Activated CD8-positive, alpha-beta T cell treated with anti-CD3 and anti-CD28 coated beads, Interleukin-2, amount 10 ng/mL, durations not matched to agents 7 days and 5 days (primary cell): ENCODE measurements around the gene TMIE. TPM values are rescaled to one million over a fixed set of nuclear protein-coding genes. Genes with fewer than 3 reads are reported as not detected.
"Not testable (repeated sequence)": the region's sequence is repeated elsewhere in the genome, so short reads cannot be mapped to it uniquely, and the experiment has no call there.

Experiments
- ATAC-seq: fragments of 150-1000 bp; cut with Tn5 transposase; one replicate; pipeline ENCODE4 v1.10.0; 2021; ENCODE audit warnings: moderate library complexity
- CTCF ChIA-PET: fragments of 350-600 bp; sonication (Branson Sonifier 250); formaldehyde crosslinking; loops from one replicate; lab custom pipeline; 2021; ENCODE audit warnings: antibody characterized with exemption; lab: Charles Lee
- POLR2A ChIA-PET: fragments of 350-600 bp; sonication (Branson Sonifier 250); formaldehyde crosslinking; loops from one replicate; lab custom pipeline; 2021; ENCODE audit warnings: antibody characterized with exemption; lab: Charles Lee
- DNase-seq: peaks from one replicate; pipeline ENCODE4 v3.0.0-alpha.2; 2020
- H3K27ac Mint-ChIP-seq: one replicate; pipeline ENCODE4 v1.8.0; 2021; ENCODE audit warnings: mild to moderate bottlenecking, mixed read lengths
- H3K27me3 Mint-ChIP-seq: one replicate; pipeline ENCODE4 v1.8.0; 2021; ENCODE audit warnings: low read depth, mixed read lengths
- H3K36me3 Mint-ChIP-seq: one replicate; pipeline ENCODE4 v1.8.0; 2021; ENCODE audit warnings: low read depth, mixed read lengths
- H3K4me1 Mint-ChIP-seq: one replicate; pipeline ENCODE4 v1.8.0; 2021; ENCODE audit warnings: low read depth, mixed read lengths
- H3K4me3 Mint-ChIP-seq: one replicate; pipeline ENCODE4 v1.8.0; 2021; ENCODE audit warnings: mild to moderate bottlenecking, mixed read lengths
- H3K9me3 Mint-ChIP-seq: one replicate; pipeline ENCODE4 v1.8.0; 2022; ENCODE audit warnings: mixed read lengths; ENCODE audit not compliant: insufficient read depth
- total RNA-seq, 2 experiments: library from RNA; stranded (reverse); gene quantifications; one replicate each; pipeline ENCODE4 v1.2.3, GENCODE V29; 2021

The TMIE gene
- total RNA-seq, 2 experiments from 2014 or later: 0.34 TPM; not detected in 1

DNA sequence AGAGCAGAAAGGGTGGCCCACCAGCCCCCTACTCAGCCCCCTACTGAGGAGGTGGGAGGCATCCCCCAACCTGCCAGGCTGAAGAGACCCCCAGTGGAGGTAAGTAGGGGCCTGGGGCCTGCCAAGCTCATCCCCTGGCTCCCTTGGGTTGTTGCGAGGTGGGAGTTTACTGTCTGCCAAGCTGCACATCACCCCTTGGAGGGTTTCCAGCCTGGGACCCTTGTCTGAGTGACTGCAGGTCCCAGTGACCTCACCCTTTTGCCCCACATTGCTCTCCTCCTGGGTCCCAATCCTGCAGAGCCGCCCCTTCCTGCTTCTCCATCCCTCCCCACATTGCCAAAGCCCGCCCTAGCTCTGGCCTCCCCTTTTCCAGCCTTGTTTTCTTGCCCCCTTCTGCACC lies 6.7 kb upstream of the TMIE start:
- no peak for ATAC-seq
- Mint-ChIP-seq H3K27ac (no peak overlapping the region), H3K27me3 (peaks cover 19% of the 10 kb centered on the region), H3K36me3 (no peaks in the 10 kb centered on the region), H3K9me3 (no peaks in the 10 kb centered on the region), H3K4me3 (peak overlapping the region; percentile 12), H3K4me1 (peaks cover 34% of the 10 kb centered on the region)
- no peak for DNase-seq
- POLR2A ChIA-PET: no interaction called here
- CTCF ChIA-PET: interaction anchor here (1.1 to 1.7 kb wide), 2 partner anchors 200 to 205 kb away, joined by 3 to 5 read pairs; no protein-coding TSS in a partner anchor

DNA sequence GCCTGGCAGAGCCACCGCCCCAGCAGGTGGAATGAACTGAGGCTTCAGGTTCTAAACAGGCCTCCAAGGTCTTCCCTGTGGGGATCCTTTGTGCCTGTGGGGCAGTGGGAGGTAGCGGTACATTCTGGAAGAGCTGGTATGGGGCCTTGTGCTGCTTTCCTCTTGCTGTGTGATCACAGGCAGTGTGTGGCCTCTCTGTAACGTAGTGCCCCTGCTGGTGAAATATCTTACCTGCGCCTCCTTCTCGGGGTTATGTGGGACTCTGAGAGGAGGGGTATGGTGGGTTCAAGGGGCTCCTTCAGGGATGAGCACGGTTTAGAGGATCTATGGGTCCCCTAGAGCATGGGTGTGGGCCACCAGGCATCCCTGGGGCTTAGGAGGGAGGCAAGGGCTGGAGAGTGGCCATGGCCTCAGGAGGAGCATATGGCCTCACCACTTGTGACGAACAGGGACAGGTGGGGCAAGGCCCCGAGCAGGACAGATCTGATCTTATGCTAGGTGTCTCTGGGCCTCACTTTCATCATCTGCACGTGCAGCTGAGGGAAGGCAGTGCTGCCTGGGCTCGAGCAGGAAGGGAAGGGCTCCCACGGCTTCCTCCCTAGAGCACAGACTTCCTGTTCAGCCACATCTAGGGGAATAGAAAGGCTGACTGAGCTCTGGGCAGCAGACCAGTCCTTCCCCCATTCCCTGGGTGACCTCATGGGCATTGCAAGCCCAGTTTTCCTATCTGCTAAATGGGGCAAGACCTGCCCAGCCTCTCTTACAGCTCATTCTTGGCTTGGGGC lies 5.8 kb upstream of the TMIE start:
- peaks cover 27% of the 10 kb centered on the region for H3K27me3 Mint-ChIP-seq
- peak overlapping the region; percentile 6 for H3K4me3 Mint-ChIP-seq
- no peaks in the 10 kb centered on the region for H3K9me3 Mint-ChIP-seq
- H3K4me1 Mint-ChIP-seq: peaks cover 34% of the 10 kb centered on the region
- CTCF ChIA-PET: interaction anchor here (1.1 to 1.7 kb wide), 3 partner anchors 11 to 206 kb away, joined by 3 to 5 read pairs (median 3); no protein-coding TSS in a partner anchor
- peak overlapping the region; percentile 85 for H3K27ac Mint-ChIP-seq
- POLR2A ChIA-PET: no interaction called here
- ATAC-seq: peak; percentile 13
- DNase-seq: peak; percentile 53
- H3K36me3 Mint-ChIP-seq: no peaks in the 10 kb centered on the region

DNA sequence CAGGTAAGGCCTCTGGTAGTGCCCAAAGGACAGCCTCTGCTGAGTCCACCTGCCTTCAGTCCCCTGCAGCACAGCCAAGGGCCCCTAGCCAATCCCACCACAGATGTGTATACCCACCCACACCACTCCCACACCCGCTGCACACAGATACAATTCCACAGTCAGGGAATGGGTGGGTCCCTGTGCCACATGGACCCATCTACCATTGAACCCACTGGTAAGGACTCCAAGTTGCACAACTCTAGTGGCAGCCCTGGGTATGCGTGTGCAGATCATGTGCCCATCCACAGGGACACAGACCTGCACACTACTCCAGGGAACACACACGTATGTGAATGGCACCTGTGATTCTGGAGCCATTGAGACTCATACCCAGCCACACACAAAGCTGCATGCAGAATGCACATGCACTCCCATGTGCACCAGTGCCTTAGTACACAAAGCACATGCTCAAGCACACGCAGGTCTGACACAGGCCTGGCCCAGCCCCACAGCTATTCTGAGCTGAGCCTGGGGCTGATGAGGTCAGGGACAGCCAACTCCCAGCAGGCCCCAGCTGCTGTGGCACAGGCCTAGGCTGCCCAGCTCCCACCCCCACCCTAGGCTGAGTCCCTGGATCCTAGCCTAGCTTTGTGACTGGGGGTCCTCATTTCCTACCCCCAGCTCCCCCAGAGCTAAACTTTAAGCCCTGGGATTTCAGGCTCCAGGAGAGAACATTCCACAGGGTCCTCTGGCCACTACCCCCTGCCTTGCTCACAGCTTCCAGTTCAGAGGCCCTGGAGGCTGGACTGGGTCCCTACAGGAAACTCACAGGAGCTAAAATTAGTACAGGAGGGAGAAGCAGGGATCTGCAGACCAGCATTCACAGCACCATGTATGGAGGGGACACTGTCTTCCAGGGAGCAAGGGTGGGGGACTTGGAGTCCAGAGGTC lies 5.0 kb upstream of the TMIE start:
- POLR2A ChIA-PET: no interaction called here
- CTCF ChIA-PET: interaction anchor here (0.9 to 1.7 kb wide), 6 partner anchors 10 to 207 kb away, joined by 3 to 5 read pairs (median 4); no protein-coding TSS in a partner anchor
- no peaks in the 10 kb centered on the region for H3K9me3 Mint-ChIP-seq
- H3K4me1 Mint-ChIP-seq: peaks cover 29% of the 10 kb centered on the region
- H3K4me3 Mint-ChIP-seq: no peak overlapping the region
- H3K27ac Mint-ChIP-seq: peak overlapping the region; percentile 85
- no peak for ATAC-seq
- no peaks in the 10 kb centered on the region for H3K36me3 Mint-ChIP-seq
- no peak for DNase-seq
- H3K27me3 Mint-ChIP-seq: peaks cover 32% of the 10 kb centered on the region

DNA sequence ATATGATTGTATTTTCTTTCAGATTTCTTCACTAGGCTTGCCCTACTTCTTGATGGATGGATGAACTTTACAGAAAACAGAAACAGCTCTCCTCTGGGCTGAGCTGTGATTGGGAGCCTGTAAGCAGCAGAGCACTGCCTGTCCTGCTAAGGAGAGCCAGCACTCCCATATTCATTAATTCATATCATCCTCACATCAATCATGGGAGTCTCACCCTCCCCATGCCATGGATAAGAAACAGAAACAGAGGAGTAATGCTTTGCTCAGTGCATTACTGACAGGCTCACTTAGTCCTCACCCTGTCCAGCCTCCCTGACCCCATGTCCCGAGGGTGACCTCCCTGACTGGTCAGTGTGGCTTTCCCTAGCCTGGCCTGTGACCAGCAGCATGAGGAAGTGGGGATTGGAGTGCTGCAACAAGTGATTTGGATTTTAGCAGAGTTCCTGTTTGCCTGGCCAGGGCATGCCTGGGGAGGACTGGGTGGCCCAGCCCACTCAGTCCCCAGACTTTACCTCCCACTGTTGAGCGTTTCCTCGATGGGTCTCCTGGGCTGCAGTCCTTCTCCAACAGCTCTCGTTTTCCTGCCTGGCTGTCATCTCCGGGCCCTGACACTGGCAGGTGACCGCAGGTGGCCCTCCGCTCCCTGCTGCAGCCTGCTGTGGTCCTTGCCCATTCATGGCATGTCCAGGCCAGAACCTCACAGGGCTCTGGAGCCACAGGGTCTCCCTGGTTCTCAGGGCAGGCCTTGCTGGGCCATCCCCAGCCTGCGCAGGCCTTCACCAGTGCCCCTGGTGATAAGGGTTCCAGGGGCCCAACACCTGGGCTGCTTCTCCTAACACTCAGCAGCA lies 1.3 kb upstream of the TMIE start:
- Mint-ChIP-seq H3K27ac (no peak overlapping the region), H3K9me3 (no peaks in the 10 kb centered on the region), H3K36me3 (no peaks in the 10 kb centered on the region), H3K4me3 (no peak overlapping the region), H3K27me3 (peaks cover 38% of the 10 kb centered on the region), H3K4me1 (peaks cover 14% of the 10 kb centered on the region)
- ATAC-seq (no peak), DNase-seq (no peak)
- POLR2A ChIA-PET: no interaction called here
- CTCF ChIA-PET: interaction anchor here (1.1 kb wide), 1 partner anchor 195 kb away, joined by 3 read pairs; no protein-coding TSS in a partner anchor

DNA sequence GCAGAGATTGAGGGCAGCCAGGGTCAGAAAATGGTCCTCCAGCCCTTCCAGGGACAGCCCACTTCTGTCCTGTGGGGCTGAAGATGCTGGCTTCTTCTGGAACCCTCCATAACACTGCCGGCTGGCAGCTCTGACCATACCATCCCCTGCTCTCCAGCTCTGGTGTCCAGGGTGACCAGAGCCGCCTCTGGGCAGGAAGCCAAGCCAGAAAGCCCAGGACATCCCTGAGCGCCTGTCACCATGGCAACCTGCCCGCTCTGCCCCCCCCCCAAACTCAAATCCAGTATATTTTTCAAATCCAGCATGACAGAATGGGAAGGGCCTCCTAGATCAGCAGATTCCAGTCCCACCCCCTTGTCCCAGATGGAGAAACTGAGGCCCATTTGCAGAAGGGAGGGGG lies 420 bp upstream of the TMIE start:
- H3K9me3 Mint-ChIP-seq: no peaks in the 10 kb centered on the region
- ChIA-PET POLR2A (no interaction called here), CTCF (no interaction called here)
- no peak overlapping the region for H3K27ac Mint-ChIP-seq
- no peak for ATAC-seq
- no peak for DNase-seq
- no peaks in the 10 kb centered on the region for H3K36me3 Mint-ChIP-seq
- H3K4me1 Mint-ChIP-seq: peaks cover 5% of the 10 kb centered on the region
- H3K27me3 Mint-ChIP-seq: peaks cover 38% of the 10 kb centered on the region
- no peak overlapping the region for H3K4me3 Mint-ChIP-seq

DNA sequence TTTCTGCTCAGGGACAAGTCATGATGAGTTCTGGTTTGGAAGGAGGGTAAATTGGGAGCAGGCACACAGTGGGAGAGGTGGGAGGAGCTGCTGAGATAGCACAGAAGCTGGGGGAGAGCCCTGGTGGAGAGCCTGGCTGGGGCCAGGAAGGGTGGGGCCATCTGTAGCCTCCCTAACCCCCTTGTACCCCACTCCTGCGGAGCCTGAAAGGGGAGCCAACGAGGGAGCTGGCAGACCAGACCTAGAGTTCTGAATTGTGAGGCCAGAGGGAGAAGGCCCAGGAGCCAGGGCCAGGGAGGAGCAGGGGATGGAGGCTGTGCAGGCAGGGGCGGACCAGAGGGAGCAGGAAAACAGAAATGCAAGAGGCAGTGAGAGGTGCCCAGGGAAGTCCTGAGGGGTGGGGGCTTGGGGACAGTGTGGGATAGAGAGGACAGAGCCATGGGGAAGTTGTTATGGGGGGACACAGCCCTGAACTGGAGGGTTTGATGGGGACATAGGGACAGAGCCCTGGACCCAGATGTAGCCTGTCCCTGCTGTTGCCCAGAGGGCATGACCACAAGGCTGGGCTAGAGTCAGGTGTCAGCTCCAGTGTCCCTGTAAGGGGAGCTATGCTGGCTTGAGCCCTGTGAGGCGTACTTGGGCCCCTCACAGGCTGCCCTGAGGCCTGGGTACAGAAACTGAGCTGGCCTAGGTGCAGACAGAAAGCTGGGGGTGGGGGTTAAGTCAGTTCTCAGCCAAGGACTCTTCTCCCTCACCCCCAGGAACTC lies 1.2 kb downstream of the TMIE start:
- CTCF ChIA-PET: interaction anchor here (0.8 to 2.5 kb wide), 7 partner anchors 13 to 193 kb away, joined by 3 to 9 read pairs (median 3); no protein-coding TSS in a partner anchor
- no peaks in the 10 kb centered on the region for H3K36me3 Mint-ChIP-seq

DNA sequence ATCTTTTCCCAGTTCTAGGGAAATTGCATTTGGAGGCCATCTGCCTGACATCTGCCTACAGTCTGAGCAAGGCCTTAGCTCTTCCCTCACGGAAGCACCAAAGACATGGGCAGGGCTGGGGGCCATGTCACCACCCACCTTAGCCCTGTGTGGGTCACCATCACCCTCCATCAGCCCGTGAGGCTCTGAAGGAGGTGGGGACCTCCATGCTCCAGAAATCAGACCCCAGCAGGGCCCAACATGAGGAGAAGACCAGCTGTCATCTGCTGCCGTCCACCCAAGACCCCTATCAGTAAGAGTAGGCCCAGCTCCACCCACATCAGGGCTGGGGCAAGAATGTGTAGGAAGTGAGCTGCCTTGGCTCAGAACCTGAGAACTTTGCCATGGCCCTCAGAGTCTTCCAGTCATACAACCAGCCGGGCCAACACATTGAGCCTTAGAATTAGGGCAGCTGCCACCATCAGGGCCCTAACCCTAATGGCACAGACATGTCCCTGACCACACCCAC lies 1.9 kb downstream of the TMIE start:
- Mint-ChIP-seq H3K36me3 (no peaks in the 10 kb centered on the region), H3K9me3 (no peaks in the 10 kb centered on the region), H3K27me3 (peaks cover 36% of the 10 kb centered on the region), H3K4me1 (no peaks in the 10 kb centered on the region), H3K27ac (no peak overlapping the region), H3K4me3 (no peak overlapping the region)
- ChIA-PET POLR2A (no interaction called here), CTCF (interaction anchor here (0.7 to 2.5 kb wide), 8 partner anchors 10 to 206 kb away, joined by 3 to 9 read pairs (median 4); partner anchors contain the start of gene ALS2CL)
- ATAC-seq (no peak), DNase-seq (no peak)

More for the DNA sequence above, 1.2 kb downstream of the TMIE start:
- no peaks in the 10 kb centered on the region for H3K4me1 Mint-ChIP-seq
- no peak for DNase-seq
- no peak overlapping the region for H3K4me3 Mint-ChIP-seq
- ATAC-seq: no peak
- POLR2A ChIA-PET: no interaction called here
- peaks cover 38% of the 10 kb centered on the region for H3K27me3 Mint-ChIP-seq
- H3K9me3 Mint-ChIP-seq: no peaks in the 10 kb centered on the region
- H3K27ac Mint-ChIP-seq: no peak overlapping the region

DNA sequence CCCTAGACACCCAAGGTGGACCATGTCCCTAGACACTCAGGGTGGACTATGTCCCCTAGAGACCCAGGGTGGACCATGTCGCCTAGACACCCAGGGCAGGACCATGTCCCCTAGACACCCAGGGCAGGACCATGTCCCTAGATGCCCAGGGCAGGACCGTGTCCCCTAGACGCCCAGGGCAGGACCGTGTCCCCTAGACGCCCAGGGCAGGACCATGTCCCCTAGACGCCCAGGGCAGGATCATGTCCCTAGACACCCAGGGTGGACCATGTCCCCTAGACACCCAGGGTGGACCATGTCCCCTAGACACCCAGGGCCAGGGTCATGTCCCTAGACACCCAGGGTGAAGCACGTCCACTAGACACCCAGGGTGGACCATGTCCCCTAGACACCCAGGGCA lies 3.2 kb downstream of the TMIE start:
- ATAC-seq, H3K4me1 Mint-ChIP-seq, DNase-seq, H3K36me3 Mint-ChIP-seq, H3K9me3 Mint-ChIP-seq, H3K27ac Mint-ChIP-seq, POLR2A ChIA-PET, H3K4me3 Mint-ChIP-seq: not testable (repeated sequence)
- CTCF ChIA-PET: interaction anchor here (1.5 to 2.5 kb wide), 2 partner anchors 11 to 191 kb away, joined by 5 to 9 read pairs; partner anchors contain the start of gene ALS2CL
- peaks cover 34% of the 10 kb centered on the region for H3K27me3 Mint-ChIP-seq

DNA sequence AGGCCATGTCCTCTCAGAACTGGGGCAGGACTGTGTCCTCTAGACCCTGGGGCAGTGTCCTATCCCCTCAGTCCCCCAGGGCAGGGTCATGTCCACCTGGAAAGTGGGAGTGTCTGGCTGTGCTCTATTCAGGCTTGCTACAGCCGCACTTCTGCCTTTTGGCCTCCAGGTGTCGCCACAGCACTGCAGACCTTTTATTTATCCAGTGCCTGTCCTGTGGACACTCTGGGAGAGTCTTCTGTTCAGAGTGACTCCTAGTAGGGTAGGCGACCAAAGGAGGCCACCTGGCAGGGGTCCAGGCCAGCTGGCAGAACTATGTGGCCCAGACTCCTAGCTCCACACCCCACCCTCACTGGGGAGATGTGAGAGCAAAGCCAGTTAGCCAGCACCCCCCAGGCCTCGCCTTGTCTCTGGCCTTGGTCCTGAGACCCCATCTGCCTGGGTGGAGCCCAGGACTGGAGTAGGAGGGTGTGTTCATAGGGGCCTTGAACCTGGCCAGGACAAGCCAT lies 3.9 kb downstream of the TMIE start:
- no peaks in the 10 kb centered on the region for H3K4me1 Mint-ChIP-seq
- H3K36me3 Mint-ChIP-seq: no peaks in the 10 kb centered on the region
- POLR2A ChIA-PET: no interaction called here
- H3K27me3 Mint-ChIP-seq: peaks cover 27% of the 10 kb centered on the region
- peak; percentile 80 for ATAC-seq
- peak; percentile 78 for DNase-seq
- H3K9me3 Mint-ChIP-seq: no peaks in the 10 kb centered on the region
- CTCF ChIA-PET: interaction anchor here (1.2 to 1.6 kb wide), 3 partner anchors 190 to 205 kb away, joined by 3 to 5 read pairs (median 5); no protein-coding TSS in a partner anchor
- H3K4me3 Mint-ChIP-seq: no peak overlapping the region
- H3K27ac Mint-ChIP-seq: no peak overlapping the region
